GM12878 (cell line): ENCODE results near the gene RABL6. TPM values are rescaled to one million over a fixed set of nuclear protein-coding genes. Genes with fewer than 3 reads are reported as not detected.

ENCODE experiments used
- ATAC-seq: fragments of 200-7000 bp; cut with Tn5 transposase; 3 replicates; pipeline ENCODE4 v1.9.1; 2020; ENCODE audit warnings: mild to moderate bottlenecking, moderate library complexity
- BruUV-seq: library from RNA; stranded (reverse); fragments of 400-500 nt; replicated peaks from 2 replicates; lab custom pipeline; 2021; lab: Mats Ljungman, UMichigan
- CTCF ChIA-PET: fragments of 300-600 bp; sonication (Branson Sonifier 250); formaldehyde crosslinking; extraction: SDS; loops from one replicate; lab custom pipeline; 2021; ENCODE audit warnings: inconsistent platforms; lab: Yijun Ruan, JAX
- POLR2A ChIA-PET: fragments of 350-600 bp; formaldehyde crosslinking; extraction: SDS; loops from one replicate; lab custom pipeline; 2021; ENCODE audit warnings: inconsistent platforms; lab: Charles Lee
- RAD21 ChIA-PET: fragments of 300-600 bp; sonication (Branson Sonifier 250); formaldehyde crosslinking; loops from one replicate; lab custom pipeline; 2023; ENCODE audit warnings: antibody characterized with exemption; ENCODE audit not compliant: unreplicated experiment; lab: Charles Lee
- SMC1A ChIA-PET: fragments of 300-600 bp; sonication (Branson Sonifier 250); formaldehyde crosslinking; loops from one replicate; lab custom pipeline; 2023; ENCODE audit not compliant: unreplicated experiment, uncharacterized antibody; lab: Charles Lee
- DNase-seq: peaks from one replicate; pipeline ENCODE4 v3.0.0-alpha.2; 2011; ENCODE audit warnings: low read depth, low spot score
- FAIRE-seq: peaks from 3 replicates; lab custom pipeline; 2011; peaks lifted over from hg19 to GRCh38; lab: Jason Lieb, UNC
- H2AFZ ChIP-seq: 2 replicates; pipeline ENCODE4 v1.6.0; 2011; ENCODE audit warnings: low read depth, low read length, control low read depth; ENCODE audit not compliant: control insufficient read depth
- H3K27ac ChIP-seq: 2 replicates; pipeline ENCODE4 v1.5.1; 2011; ENCODE audit warnings: control low read depth; ENCODE audit not compliant: control insufficient read depth, insufficient read depth
- H3K27me3 ChIP-seq, 2 experiments: replicated peaks in 1 of 2; 2 replicates each; pipeline versions ENCODE4 v1.6.0 to v1.6.1; 2011; ENCODE audit warnings: low read length in 1 of 2; ENCODE audit not compliant: control insufficient read depth in 2 of 2, insufficient read depth in 2 of 2
- H3K36me3 ChIP-seq, 2 experiments: 2 replicates each; pipeline ENCODE4 v1.5.1; 2011; ENCODE audit warnings: low read length in 1 of 2; ENCODE audit not compliant: control insufficient read depth in 2 of 2, insufficient read depth in 2 of 2
- H3K4me1 ChIP-seq: 2 replicates; pipeline ENCODE4 v1.6.1; 2011; ENCODE audit warnings: mild to moderate bottlenecking, low read length, moderate library complexity, mixed read lengths; ENCODE audit not compliant: control insufficient read depth, insufficient read depth
- H3K4me2 ChIP-seq: 2 replicates; pipeline ENCODE4 v1.6.0; 2011; ENCODE audit warnings: control low read depth; ENCODE audit not compliant: control insufficient read depth, insufficient read depth
- H3K4me3 ChIP-seq: fragments of 200-600 bp; sonication (generic); 2 replicates; pipeline ENCODE4 v1.5.1; 2016
- H3K79me2 ChIP-seq: 2 replicates; pipeline ENCODE4 v1.6.0; 2011; ENCODE audit warnings: low read length; ENCODE audit not compliant: control insufficient read depth, insufficient read depth
- H3K9ac ChIP-seq: 2 replicates; pipeline ENCODE4 v1.8.0; 2011; ENCODE audit warnings: low read length, control low read depth, mixed read lengths; ENCODE audit not compliant: control insufficient read depth, insufficient read depth
- H3K9me3 ChIP-seq: replicated peaks from 3 replicates; pipeline ENCODE4 v1.5.1; 2011; ENCODE audit warnings: mild to moderate bottlenecking, low read length; ENCODE audit not compliant: control insufficient read depth, insufficient read depth
- H4K20me1 ChIP-seq: 2 replicates; pipeline ENCODE4 v1.6.0; 2011; ENCODE audit not compliant: control insufficient read depth, insufficient read depth
- CEBPB ChIP-seq, 2 experiments: fragments of 150-350 bp in 1 of 2; IDR thresholded peaks; 2 replicates each; pipeline ENCODE4 v1.6.1; 2012 to 2014; ENCODE audit warnings: low read depth in 2 of 2, low read length in 2 of 2, borderline replicate concordance in 1 of 2, inconsistent platforms in 1 of 2
- EZH2 ChIP-seq: IDR thresholded peaks from 2 replicates; pipeline ENCODE4 v1.6.1; 2012; ENCODE audit warnings: low read depth, mild to moderate bottlenecking, control low read depth, inconsistent platforms, low read length, borderline replicate concordance; ENCODE audit not compliant: control insufficient read depth
- MEF2B ChIP-seq: fragments of 450-650 bp; IDR thresholded peaks from 2 replicates; pipeline ENCODE4 v1.6.1; 2018; ENCODE audit warnings: mild to moderate bottlenecking, moderate library complexity; ENCODE audit not compliant: partially characterized antibody, poor library complexity, severe bottlenecking
- POLR2AphosphoS2 ChIP-seq: IDR thresholded peaks from 2 replicates; pipeline ENCODE4 v1.6.1; 2011; ENCODE audit warnings: low read depth, mild to moderate bottlenecking, low read length, improper control_type of control experiment, moderate library complexity
- RAD21 ChIP-seq: IDR thresholded peaks from 2 replicates; pipeline ENCODE4 v1.6.1; 2011; ENCODE audit warnings: mild to moderate bottlenecking, low read depth, low read length, moderate library complexity; ENCODE audit not compliant: insufficient read depth
- SIN3A ChIP-seq: IDR thresholded peaks from 2 replicates; pipeline ENCODE4 v1.6.1; 2012; ENCODE audit warnings: low read depth, low read length, improper control_type of control experiment
- SMAD1 ChIP-seq: fragments of 450-650 bp; IDR thresholded peaks from 2 replicates; pipeline ENCODE4 v1.6.1; 2018; ENCODE audit warnings: mild to moderate bottlenecking, low read depth; ENCODE audit not compliant: partially characterized antibody
- SPI1 ChIP-seq: IDR thresholded peaks from 2 replicates; pipeline ENCODE4 v1.6.1; 2011; ENCODE audit warnings: low read depth, mild to moderate bottlenecking, low read length, moderate library complexity, borderline replicate concordance; ENCODE audit not compliant: insufficient read depth
- SUZ12 ChIP-seq: fragments of 200-600 bp; sonication (generic); IDR thresholded peaks from one replicate; pipeline ENCODE4 v1.6.1; 2018; ENCODE audit warnings: antibody characterized with exemption, mild to moderate bottlenecking; ENCODE audit not compliant: unreplicated experiment
- WRNIP1 ChIP-seq: IDR thresholded peaks from 2 replicates; pipeline ENCODE4 v1.6.1; 2011; ENCODE audit warnings: low read depth, low read length, improper control_type of control experiment, borderline replicate concordance
- ZNF217 ChIP-seq: fragments of 450-650 bp; IDR thresholded peaks from 2 replicates; pipeline ENCODE4 v1.6.1; 2017; ENCODE audit warnings: antibody characterized with exemption, mild to moderate bottlenecking
- WGBS: methylation state at CpG from one replicate; pipeline ENCODE4 v1.1.6; 2016; ENCODE audit warnings: low lambda C conversion rate; ENCODE audit not compliant: insufficient replicate concordance, insufficient coverage; ENCODE audit errors: missing lambda C conversion rate; 5-methylcytosine and 5-hydroxymethylcytosine counted together
- in situ Hi-C: fragments of 300-500 bp; cut with MboI; formaldehyde crosslinking; loops from 9 replicates; pipeline ENCODE4 v1.14.3; 2018; ENCODE audit warnings: mixed read lengths
- intact Hi-C: fragments of 100-400 bp; cut with micrococcal nuclease; formaldehyde crosslinking; loops from one replicate; pipeline ENCODE4 v1.14.2; 2022; ENCODE audit not compliant: unreplicated experiment
- polyA plus RNA-seq, 11 experiments: library from polyadenylated mRNA; depleted of rRNA in 4 of 11; unstranded in 6 of 11; stranded (reverse) in 5 of 11; fragments of >200 nt; fragmentation: Nextera tagmentation in 4 of 11; fragmentation: Illumina TruSeq in 1 of 11; extraction: Ambion mirVana in 4 of 11; extraction: Trizol in 1 of 11; gene quantifications; 1 replicate in 1 of 11; 2 replicates in 10 of 11; pipeline versions ENCODE4 v1.2.1 to v1.2.3, GENCODE V29; 2011 to 2016; ENCODE audit warnings: inconsistent platforms in 2 of 11, missing spikeins in 2 of 11, low read depth in 1 of 11
- total RNA-seq, 4 experiments: library from RNA; depleted of rRNA in 3 of 4; stranded (reverse); fragments of >200 nt in 3 of 4; fragmentation: Illumina TruSeq in 1 of 4; extraction: Trizol in 1 of 4; gene quantifications; 2 replicates each; pipeline versions ENCODE4 v1.2.1 to v1.2.3, GENCODE V29; 2013 to 2021
- TF ChIP-seq, protein P1 (sequence below): fragments of 450-650 bp; IDR thresholded peaks from 2 replicates; pipeline ENCODE4 v1.6.1; 2017; ENCODE audit warnings: antibody characterized with exemption, mild to moderate bottlenecking, moderate library complexity
- TF ChIP-seq, protein P2 (sequence below): IDR thresholded peaks from 2 replicates; pipeline ENCODE4 v1.6.1; 2012; ENCODE audit warnings: low read length, inconsistent platforms
- TF ChIP-seq, protein P3 (sequence below): fragments of 150-350 bp; IDR thresholded peaks from 2 replicates; pipeline ENCODE4 v1.6.1; 2014; ENCODE audit warnings: mild to moderate bottlenecking, low read depth, low read length
- TF ChIP-seq, protein P4 (sequence below): IDR thresholded peaks from 2 replicates; pipeline ENCODE4 v1.6.1; 2012; ENCODE audit warnings: low read depth, low read length, improper control_type of control experiment

The RABL6 gene
- total and polyA plus RNA-seq, 10 of the 15 experiments (the other 5 are each of a cell fraction or from before 2014, with no cell fraction given) = 1.4 to 134 (median 42.7) TPM

DNA sequence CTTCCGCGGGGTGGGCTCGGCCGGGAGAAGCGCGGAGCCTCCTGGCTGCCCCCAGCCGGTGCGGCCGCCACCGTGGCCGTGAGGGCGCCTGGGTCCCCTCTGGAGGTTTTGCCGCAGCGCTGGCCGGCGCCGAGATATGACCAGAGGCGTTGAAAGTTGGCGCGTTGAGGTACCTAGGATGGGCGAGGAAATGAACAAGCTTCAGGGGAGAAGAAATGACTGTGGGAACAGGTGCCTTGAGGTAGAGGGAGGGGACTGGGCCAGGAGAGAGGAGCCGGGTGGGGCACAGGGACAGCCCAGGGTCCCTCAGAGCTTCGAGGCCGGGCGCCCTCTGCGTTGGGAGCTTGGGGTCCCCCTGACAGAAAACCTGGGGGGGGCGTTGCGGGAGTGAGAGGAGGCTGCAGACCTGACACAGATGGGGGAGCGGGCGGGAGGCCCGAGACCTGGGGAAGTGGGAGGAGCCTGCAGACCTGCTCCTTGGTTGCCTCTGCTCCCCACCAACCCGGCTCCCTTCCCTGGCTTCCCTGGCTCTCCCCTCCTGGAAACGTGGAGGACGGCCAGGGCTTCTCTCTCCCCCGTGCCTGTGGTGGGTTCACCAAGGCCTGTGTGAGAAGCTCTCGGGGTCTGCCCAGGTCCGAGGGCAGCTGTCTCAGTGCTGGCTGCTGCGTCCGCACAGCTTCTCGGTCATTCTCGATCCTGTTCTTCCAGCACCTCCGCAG, 14.2 kb downstream of the RABL6 start:
- ChIA-PET SMC1A (no interaction called here), CTCF (interaction anchor here (1.2 kb wide), 1 partner anchor 21 kb away, joined by 3 read pairs; the partner anchor contains the start of gene AJM1), POLR2A (interaction anchor here (0.6 kb wide), 1 partner anchor 12 kb away, joined by 3 read pairs; no protein-coding TSS in a partner anchor), RAD21 (no interaction called here)
- BruUV-seq = no TSS peak
- H3K27ac ChIP-seq = no peak overlapping the region
- H2AFZ ChIP-seq = no peak overlapping the region
- H3K27me3 ChIP-seq = no peaks in the 10 kb centered on the region
- in situ Hi-C loops (no loop called here), intact Hi-C loops (no loop called here)
- no peaks in the 10 kb centered on the region for H3K79me2 ChIP-seq
- H3K9me3 ChIP-seq = no peaks in the 10 kb centered on the region
- no peaks in the 10 kb centered on the region for H4K20me1 ChIP-seq
- 92% methylated on average over 33 of the region's 42 CpGs for WGBS
- H3K4me1 ChIP-seq = no peaks in the 10 kb centered on the region
- DNase-seq (no peak), FAIRE-seq (no peak), ATAC-seq (no peak)
- no peak overlapping the region for H3K4me2 ChIP-seq
- H3K36me3 ChIP-seq = peaks cover 3 to 9% of the 10 kb centered on the region in 2 experiments; a peak in 3 of 4 replicates
- H3K9ac ChIP-seq = no peak overlapping the region
- H3K4me3 ChIP-seq = no peak overlapping the region
- TF ChIP-seq, protein P1, sequence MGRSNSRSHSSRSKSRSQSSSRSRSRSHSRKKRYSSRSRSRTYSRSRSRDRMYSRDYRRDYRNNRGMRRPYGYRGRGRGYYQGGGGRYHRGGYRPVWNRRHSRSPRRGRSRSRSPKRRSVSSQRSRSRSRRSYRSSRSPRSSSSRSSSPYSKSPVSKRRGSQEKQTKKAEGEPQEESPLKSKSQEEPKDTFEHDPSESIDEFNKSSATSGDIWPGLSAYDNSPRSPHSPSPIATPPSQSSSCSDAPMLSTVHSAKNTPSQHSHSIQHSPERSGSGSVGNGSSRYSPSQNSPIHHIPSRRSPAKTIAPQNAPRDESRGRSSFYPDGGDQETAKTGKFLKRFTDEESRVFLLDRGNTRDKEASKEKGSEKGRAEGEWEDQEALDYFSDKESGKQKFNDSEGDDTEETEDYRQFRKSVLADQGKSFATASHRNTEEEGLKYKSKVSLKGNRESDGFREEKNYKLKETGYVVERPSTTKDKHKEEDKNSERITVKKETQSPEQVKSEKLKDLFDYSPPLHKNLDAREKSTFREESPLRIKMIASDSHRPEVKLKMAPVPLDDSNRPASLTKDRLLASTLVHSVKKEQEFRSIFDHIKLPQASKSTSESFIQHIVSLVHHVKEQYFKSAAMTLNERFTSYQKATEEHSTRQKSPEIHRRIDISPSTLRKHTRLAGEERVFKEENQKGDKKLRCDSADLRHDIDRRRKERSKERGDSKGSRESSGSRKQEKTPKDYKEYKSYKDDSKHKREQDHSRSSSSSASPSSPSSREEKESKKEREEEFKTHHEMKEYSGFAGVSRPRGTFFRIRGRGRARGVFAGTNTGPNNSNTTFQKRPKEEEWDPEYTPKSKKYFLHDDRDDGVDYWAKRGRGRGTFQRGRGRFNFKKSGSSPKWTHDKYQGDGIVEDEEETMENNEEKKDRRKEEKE = no peak
- TF ChIP-seq, protein P2, sequence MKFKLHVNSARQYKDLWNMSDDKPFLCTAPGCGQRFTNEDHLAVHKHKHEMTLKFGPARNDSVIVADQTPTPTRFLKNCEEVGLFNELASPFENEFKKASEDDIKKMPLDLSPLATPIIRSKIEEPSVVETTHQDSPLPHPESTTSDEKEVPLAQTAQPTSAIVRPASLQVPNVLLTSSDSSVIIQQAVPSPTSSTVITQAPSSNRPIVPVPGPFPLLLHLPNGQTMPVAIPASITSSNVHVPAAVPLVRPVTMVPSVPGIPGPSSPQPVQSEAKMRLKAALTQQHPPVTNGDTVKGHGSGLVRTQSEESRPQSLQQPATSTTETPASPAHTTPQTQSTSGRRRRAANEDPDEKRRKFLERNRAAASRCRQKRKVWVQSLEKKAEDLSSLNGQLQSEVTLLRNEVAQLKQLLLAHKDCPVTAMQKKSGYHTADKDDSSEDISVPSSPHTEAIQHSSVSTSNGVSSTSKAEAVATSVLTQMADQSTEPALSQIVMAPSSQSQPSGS = no peak
- TF ChIP-seq, protein P3, sequence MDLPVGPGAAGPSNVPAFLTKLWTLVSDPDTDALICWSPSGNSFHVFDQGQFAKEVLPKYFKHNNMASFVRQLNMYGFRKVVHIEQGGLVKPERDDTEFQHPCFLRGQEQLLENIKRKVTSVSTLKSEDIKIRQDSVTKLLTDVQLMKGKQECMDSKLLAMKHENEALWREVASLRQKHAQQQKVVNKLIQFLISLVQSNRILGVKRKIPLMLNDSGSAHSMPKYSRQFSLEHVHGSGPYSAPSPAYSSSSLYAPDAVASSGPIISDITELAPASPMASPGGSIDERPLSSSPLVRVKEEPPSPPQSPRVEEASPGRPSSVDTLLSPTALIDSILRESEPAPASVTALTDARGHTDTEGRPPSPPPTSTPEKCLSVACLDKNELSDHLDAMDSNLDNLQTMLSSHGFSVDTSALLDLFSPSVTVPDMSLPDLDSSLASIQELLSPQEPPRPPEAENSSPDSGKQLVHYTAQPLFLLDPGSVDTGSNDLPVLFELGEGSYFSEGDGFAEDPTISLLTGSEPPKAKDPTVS = no peak
- TF ChIP-seq POLR2AphosphoS2 = no peak
- no peak for TF ChIP-seq CEBPB (IDR thresholded peaks at IDR 0.05; ENCODE audit: borderline replicate concordance in 1 of 2, low read depth in 2 of 2, low read length in 2 of 2)
- no peak for TF ChIP-seq ZNF217
- no peak for TF ChIP-seq EZH2
- no peak for TF ChIP-seq SMAD1
- TF ChIP-seq SUZ12 = no peak
- TF ChIP-seq RAD21 = no peak
- TF ChIP-seq SIN3A = no peak
- no peak for TF ChIP-seq WRNIP1
- TF ChIP-seq, protein P4, sequence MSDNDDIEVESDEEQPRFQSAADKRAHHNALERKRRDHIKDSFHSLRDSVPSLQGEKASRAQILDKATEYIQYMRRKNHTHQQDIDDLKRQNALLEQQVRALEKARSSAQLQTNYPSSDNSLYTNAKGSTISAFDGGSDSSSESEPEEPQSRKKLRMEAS = no peak
- TF ChIP-seq MEF2B = no peak
- TF ChIP-seq SPI1 = no peak
